NCI-H1694 (cell line): Measurements from ENCODE around the gene ATP13A1.
"Not testable (repeated sequence)": the region's sequence is repeated elsewhere in the genome, so short reads cannot be mapped to it uniquely, and the experiment has no call there.

Experiments used
- DNase-seq: peaks from one replicate; lab custom pipeline; 2025; lab: John Stamatoyannopoulos, UW

Gene ATP13A1

DNA sequence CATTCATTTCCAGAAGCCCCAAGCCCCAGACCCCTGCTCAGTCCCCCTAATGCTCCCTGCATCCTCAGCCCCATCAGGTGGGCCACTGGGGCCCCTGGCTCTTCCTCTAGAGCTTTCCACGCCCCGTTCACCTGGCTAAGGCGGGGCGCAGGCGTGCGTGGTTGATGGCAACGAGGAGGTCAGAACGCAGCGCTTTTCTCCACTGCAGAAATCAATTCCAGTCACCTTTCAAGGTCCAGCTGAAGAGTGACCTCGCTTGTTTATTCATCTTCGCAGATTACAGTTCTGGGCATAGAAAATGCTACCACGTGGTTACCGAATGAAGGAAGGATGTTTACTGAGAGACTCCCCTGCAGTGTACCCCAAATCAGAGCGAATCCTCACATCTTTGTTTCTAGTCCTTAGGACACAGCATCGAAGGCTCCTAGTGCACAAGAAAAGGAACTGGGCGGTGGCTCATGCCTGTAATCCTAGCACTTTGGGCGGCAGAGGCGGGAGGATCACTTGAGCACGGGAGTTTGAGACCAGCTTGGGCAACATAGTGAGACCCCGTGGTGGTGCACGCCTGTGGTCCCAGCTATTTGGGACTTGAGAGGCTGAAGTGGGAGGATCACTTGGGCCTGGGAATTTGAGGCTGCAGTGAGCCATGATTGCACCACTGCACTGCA lies 44.2 kb downstream of the ATP13A1 start:
- no peak for DNase-seq

DNA sequence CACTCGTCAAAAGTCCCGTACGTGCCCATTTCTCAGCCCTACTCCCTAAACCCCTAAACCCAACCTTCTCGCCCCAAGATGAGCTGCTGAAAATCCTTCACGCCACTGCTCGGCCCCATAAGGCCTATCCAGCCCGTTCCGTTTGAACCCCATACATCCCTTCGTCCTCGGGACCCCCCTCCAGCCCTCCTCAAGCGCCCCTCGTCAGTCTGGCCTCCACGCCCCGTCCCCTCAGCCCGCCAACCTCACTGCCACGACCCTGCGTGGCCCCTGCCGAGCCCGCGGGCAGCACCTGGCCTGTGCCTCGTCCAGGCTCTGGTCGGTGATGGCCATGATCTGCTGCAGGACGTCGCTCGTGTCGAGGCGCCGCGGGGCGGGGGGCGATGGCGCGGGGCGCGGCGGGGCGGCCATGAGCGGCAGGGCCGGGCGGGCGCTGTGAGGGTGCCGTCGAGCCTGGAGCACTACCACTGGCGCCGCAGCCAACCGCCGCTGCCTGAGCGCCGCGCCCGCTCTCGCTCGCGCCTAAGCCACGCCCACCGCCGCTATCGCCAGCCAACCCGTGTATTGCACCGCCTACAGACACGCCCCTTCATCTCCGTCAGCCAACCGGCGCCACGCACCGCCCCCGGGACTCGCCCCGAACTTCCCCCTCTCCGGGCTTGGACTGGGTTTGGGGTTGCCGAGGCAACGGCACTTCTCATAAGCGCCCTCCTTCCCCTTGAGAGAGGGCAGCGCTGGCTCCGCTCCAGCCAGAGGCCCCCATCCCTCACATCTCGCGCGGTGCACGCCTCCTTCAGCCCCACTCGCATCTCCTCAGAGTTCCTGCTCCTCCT lies 45.0 kb downstream of the ATP13A1 start, which contains the start of gene PBX4:
TSS of gene PBX4 (minus strand) at position 469 of the 833 bp plus-strand sequence. CDS start at position 411, 58 bp downstream.
- DNase-seq, result peak; percentile 93

- no peak for DNase-seq
These were observed 48.4 kb downstream of the ATP13A1 start for GRCh38 chr19:19615086-19615485.

DNA sequence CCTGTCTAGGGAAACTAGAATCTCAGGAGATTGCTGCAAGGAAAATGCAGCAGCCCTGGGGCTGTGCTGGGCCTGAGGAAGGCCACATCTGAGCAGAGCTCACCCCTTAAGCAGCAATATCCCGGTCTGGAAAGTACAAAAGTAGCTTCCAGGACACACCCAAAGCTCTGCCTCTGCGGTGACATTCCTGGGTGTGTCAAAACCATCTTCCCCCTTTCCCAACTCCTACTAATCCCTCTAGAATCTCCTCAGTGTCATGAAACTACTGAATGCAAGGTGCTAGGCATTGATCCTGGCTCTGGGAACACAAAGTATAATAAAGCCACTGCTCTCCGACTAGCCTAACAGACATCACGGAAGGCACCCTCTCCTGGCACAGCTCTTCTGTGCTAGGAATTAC lies 50.0 kb downstream of the ATP13A1 start:
- no peak for DNase-seq

DNA sequence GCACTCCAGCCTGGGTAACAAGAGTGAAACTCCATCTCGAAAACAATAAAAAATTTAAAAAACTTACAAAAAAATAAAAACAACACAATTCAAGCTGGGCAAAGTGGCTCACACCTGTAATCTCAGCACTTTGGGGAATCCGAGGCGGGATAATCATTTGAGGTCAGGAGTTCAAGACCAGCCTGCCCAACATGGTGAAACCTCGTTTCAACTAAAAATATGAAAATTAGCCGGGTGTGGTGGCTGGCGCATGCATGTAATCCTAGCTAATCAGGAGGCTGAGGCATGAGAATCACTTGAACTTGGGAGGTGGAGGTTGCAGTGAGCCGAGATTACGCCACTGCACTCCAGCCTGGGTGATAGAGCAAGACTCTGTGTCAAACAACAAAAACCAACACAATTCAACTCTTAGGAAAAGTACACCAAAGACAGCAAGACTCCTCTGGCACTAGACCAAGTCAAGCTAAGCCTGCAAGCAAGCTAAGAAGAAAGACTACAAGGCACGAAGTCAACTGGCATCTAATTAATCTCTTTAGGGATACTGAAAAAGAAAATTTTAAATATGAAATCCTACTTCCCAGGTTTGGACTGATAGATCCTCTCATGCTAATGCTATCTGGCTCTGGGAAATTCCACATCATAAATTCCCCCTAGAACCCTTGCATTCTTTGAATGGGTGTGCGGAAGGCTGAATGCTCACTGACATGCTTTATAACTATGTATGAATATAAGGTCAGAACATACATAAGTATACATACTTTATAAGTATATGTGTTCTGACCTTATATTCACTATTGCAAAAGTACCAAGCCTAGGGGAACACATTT lies 52.9 kb downstream of the ATP13A1 start:
- DNase-seq, result no peak

DNA sequence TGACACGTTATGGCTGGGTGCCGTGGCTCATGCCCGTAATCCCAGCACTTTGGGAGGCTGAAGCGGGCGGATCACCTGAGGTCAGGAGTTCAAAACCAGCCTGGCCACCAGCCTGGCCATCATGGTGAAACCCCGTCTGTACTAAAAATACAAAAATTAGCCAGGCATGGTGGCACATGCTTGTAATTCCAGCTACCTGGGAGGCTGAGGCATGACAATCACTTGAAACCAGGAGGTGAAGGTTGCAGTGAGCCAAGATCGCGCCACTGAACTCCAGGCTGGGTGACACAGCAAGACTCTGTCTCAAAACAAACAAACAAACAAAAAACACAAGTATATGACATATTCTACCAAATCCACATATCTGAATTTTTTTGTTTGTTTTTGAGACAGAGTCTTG lies 56.8 kb downstream of the ATP13A1 start:
- not testable (repeated sequence) for DNase-seq

GRCh38 chr19:19606021-19606420 lies 57.5 kb downstream of the ATP13A1 start:
- peak; percentile 72 for DNase-seq

DNA sequence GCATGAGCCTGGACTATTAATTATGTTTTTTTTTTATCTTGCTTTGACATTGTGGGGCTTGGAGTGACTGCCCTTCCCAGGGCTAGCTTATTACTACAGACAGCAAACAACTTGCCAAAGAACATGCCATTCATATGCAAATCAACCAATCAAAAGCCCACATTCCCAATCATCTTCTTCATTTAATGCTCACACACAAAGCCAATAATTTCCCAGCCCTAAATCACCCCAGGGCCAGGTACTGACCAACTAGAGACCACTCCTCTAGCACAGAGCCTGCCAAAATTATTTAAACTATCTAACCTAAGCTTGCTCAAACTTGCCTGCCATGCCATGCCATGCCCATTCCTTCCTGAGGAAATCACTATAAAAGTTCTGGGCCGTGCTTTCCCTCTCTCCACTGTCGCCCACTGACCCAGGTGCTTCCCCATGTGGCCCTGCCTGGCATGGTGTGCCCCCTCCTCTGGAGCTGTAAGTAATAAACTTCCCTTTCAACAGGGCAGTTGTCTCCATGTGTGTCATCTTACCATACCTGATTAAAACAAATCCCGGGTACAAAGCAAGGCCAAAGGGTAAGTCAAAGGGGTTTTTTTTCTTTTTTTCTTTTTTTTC lies 60.7 kb downstream of the ATP13A1 start:
- DNase-seq, result no peak

DNA sequence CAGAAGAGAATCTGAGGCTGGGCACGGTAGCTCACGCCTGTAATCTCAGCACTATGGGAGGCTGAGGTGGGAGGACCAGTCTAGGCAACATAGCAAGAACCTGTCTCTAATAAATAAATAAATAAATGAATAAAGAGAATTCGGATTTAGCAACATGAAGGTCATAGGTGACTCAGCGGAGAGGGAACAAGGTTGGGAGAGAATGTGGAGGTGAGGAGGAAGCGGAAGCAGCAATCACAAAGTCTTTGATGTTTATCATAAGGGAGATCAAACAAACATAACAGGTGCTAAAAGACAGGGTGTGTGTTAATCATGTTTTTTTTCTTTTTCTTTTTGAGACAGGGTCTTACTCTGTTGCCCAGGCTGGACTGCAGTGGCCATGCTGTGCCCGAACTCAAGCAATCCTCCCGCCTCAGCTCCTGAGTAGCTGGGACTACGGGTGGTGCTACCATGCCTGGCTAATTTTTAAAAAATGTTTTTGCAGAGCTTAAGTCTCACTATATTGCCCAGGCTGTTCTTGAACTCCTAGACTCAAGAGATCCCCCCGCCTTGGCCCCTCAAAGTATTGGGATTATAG lies 61.3 kb downstream of the ATP13A1 start:
- no peak for DNase-seq

GRCh38 chr19:19600793-19601330 lies 62.6 kb downstream of the ATP13A1 start:
- no peak for DNase-seq

- not testable (repeated sequence) for DNase-seq
These were observed 64.6 kb downstream of the ATP13A1 start for GRCh38 chr19:19598728-19599451.

DNA sequence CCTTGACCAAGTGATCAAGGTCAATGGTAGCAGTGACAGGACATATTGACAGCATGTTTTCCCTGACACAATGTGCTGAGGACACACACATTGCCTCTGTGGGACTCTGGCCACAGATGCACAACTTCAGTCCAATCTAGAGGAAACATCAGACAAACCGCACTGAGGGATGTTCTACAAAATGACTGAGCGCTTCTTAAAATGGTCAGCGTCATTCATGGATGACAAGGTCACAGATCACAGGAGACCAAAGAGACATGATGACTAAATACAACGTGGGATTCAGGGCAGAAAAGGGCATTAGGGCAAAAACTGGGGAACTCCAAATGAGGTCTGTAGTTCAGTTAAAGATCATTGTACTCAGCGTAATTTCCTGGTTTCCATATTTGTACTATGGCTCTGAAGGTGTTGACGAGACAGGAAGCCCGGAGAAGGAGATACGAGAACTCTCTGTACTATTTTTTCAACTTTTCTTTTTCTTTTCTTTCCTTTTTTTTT lies 65.6 kb downstream of the ATP13A1 start:
- DNase-seq, result no peak
